HT1080 (cell line): ENCODE data around the gene RGS7BP. TPM values are rescaled to one million over a fixed set of nuclear protein-coding genes. Genes with fewer than 3 reads are reported as not detected.
A peak's percentile ranks its signal among the peaks of the same experiment; 100 is the strongest.
"Not testable (repeated sequence)": the region's sequence is repeated elsewhere in the genome, so short reads cannot be mapped to it uniquely, and the experiment has no call there.

ENCODE experiments used
- DNase-seq: peaks from one replicate; pipeline ENCODE4 v3.0.0-alpha.2; 2015; ENCODE audit warnings: low read depth
- total RNA-seq: library from RNA; depleted of rRNA; stranded (reverse); fragments of >200 nt; shearing (Covaris generic); gene quantifications from 2 replicates; pipeline ENCODE4 v1.2.3, GENCODE V29; 2014

Gene RGS7BP
- total RNA-seq, 1 experiment from 2014 or later: not detected

DNA sequence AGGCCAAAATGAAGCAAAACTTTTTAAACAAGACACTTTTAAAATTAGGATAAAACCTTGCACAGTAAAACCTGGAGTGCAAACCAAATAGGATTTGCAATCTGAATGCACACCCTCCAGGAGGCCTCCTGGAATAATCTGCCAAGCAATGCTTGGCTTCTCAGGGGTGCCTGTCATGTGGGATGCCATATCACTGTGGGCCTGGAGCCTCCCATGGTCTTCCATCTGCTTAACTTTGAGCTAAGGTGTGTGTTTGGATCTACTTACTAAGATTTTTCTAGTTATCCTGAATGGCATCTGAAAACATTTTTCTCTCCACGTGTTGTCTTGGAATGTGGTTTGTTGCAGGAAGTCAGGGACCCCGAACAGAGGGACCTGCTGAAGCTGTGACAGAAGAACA lies 52.1 kb downstream of the RGS7BP start:
- no peak for DNase-seq

DNA sequence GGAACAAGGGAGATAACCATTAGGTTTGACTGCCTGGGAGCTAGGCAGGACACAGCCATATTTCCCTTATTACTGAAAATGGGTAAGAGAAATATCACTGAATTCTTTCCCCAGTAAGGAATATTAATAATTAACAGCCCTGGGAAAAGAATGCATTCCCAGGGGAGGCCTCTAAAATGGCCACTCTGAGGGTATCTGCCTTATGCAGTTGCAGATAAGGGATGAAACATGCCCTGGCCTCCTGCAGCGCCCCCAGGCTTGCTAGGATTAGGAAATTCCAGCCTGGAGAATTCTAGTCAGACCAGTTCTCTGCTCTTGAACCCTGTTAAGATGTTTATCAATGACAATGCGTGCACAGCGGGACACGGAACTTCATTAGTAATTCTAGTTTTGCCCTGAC lies 52.8 kb downstream of the RGS7BP start:
- DNase-seq: not testable (repeated sequence)

DNA sequence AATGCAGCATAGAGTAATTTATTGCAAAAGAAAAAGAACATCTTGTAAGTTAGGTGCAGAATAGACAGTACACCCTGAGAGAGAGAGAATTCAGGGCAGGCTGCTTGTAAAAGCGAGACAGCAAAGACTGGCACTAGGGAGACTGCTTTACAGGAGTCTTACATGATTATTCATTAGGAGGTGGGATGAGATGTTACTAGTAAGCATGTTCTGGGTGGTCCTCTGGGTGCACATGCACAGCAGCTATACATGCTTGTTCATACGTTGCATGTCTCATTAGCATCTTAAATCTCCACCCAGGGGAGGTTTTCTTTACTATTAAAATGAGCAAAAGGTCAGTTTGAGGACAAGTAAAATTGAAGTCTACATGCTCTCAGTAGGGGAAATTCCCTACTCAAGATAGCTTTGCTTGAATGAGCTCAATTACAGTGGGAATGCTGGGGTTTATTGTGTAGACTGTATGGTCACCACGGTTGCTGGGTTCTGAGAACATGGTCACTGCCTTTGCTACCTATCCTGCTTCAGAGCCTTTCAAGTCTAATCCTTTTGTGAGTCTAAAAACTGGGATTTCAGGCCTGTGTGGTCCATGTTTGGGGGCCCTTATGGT lies 60.6 kb downstream of the RGS7BP start:
- DNase-seq: no peak

DNA sequence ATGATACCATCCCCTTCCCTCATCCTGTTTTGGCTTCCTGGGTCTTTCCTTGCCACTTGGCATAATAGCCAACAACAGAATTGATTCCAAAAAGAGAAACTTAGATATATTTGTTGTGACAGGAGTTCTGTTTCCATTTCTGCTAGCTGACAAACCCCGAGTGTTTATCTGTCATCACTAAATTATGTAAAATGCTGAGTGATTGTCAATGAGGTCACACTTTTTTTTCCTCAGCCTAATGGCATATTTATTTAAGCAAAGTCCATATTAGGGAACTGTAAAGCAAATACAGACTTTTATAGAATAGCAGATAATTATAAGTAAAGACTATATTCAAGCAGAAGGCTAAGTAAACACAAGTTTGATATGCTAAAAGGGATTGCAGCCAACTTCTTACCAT lies 64.0 kb downstream of the RGS7BP start:
- no peak for DNase-seq

DNA sequence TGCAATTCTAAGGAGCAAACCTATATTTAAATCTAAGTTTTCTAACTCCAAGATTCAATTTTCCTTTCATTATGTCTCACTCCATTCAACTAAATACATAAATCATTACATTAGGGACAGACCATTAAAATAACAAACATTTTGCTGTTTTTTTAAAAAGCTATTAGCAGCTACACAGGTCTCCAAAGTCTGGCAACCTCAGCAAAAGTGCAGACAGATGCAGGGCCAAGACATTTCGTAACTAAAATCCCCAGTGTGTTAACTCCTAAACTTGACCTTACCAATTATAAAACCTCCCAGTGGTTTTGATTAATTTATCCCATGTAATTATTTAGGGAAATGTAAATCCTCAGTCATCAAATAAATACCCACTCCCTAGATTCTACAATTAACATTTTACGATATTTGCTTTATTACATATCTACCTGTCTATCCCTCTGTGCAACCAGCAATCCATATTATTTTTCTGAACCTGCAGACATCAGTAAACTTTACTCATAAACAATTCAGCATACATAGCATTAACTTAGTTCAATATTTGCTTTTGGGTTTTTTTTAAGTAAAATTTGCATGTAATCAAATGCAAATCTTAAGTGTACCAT lies 64.7 kb downstream of the RGS7BP start:
- DNase-seq: no peak

DNA sequence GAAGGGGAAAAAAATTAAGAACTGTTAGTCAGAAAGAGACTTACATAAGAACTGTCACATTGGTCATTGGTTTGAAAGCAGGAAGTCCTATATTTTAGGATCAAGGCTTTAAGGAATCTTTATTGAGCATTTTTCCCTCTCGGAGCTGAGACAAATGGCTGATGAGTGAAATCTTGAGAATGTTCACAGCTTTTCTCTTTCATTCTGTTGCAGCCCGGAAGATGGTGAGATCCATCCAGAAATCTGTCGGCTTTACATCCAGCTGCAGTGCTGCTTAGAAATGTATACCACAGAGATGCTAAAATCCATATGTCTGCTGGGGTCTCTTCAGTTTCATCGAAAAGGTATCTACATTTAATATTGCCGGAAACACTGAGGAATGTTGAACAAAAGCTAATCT lies 69.7 kb downstream of the RGS7BP start:
- no peak for DNase-seq

DNA sequence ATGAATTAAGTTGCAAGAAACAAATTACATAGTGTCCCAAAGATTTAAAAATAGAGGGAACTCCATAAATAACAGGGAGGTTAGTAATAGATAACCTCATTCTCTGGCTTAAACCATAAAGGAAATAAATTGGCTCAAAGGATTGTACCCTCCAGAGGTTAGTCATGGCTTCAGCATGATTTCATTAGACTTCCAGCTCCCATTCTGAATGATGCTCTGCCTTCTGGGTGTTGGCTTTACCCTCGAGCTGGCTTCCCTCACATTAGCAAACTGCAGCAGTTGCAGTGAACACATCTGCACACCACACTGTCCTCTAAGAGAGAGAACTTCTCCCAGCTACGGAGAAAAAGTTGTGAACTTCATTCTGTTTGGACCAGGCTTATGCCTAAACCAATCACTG lies 70.4 kb downstream of the RGS7BP start:
- DNase-seq: no peak

DNA sequence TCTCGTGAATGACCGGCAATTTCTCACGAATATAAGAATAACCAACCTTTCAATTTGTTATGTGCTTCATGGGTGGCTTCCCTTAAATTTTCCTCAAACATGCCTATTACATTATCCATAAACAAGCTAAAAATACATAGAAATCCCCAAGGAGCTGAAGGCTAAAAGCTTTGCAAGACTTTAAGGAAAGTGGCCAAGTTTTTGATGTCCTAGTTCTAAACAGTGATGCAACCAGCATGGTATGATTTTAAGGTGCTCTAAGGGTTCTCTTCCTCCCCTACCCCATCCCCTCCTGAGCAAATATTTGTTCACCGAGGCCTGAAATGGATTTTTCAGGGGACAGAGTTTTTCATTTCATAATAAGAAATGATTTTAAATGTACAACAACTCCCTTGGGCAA lies 79.8 kb downstream of the RGS7BP start:
- DNase-seq: no peak

DNA sequence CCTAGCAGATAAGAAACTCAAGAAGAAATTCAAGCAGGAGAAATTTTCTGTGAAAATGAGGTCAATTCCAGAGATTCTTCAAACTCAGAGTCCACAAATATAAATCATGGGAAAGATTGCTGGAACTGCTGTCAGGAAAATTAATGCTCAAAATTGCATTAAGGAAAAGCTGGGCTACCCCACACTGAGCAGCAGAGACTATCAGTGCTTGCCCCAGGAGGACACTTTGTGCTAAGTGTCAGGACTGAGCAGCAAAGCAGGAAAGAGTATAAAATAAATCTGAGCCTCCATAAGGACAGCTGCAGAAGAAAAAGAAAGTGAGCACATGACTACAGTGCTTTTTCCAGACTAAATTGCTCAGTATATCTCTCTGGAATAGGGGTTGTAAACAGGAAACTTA lies 81.6 kb downstream of the RGS7BP start:
- DNase-seq: no peak

DNA sequence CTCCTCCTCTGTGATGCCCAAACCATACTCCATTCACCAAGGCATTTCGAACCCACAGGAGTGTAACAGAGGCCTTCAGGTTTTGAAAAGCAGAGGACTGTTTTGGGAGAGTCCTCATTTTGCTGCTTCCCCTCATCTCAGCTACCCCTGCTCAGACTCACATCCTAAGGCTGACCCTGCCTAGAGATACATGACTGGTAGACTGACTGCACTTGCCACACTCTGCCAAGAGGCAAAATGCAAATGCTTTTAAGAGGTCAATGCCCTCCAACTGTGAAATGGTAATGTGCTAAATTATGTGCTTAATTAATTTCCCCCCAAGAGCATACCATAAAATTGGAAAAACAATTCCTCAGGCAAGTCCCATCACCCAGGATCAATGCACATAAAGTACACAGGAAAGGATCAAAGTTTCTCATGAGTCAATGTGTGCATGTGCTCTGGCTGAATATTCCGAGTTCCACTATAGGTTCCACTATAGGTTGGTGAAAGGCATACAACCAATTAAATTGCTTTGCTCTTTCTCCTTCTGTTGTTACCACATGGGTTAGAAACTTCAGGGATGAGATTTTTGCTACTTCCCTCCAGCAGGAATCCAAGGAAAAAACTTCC lies 87.0 kb downstream of the RGS7BP start:
- DNase-seq: no peak

DNA sequence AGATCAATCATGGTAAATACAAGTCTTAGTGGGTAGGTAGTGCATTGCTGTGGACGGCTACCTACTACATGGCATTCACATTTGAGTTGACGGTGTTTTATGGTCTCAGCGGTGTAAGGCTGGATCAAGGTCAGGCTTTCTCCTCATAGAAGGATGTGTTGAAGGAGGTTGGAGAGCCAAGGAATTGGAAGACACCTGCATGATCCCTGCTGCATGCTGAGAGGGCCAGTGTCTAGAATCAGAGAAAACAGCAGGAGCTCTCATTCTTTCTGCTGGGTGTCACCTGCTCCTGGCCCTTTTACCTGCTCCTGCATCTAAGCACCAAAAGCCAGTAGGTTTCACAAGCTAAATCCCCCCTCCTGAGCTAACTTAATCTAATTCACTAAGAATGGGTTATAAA lies 88.2 kb downstream of the RGS7BP start:
- no peak for DNase-seq

DNA sequence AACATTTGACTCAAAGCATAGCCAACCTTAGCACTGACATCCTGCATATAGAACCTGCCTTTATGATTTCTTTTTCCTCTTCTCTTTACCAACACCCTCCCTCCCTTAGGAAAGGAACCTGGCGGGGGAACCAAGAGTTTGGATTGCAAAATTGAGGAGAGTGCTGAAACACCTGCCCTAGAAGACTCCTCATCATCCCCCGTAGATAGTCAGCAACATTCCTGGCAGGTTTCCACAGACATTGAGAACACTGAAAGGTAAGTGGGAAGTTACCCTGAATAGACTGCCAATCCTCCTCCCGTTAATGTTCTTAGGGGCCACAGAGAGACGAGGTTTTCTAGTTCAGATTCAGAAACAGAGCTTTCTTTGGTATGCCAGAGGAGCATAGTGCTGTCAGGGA lies 88.8 kb downstream of the RGS7BP start:
- no peak for DNase-seq

DNA sequence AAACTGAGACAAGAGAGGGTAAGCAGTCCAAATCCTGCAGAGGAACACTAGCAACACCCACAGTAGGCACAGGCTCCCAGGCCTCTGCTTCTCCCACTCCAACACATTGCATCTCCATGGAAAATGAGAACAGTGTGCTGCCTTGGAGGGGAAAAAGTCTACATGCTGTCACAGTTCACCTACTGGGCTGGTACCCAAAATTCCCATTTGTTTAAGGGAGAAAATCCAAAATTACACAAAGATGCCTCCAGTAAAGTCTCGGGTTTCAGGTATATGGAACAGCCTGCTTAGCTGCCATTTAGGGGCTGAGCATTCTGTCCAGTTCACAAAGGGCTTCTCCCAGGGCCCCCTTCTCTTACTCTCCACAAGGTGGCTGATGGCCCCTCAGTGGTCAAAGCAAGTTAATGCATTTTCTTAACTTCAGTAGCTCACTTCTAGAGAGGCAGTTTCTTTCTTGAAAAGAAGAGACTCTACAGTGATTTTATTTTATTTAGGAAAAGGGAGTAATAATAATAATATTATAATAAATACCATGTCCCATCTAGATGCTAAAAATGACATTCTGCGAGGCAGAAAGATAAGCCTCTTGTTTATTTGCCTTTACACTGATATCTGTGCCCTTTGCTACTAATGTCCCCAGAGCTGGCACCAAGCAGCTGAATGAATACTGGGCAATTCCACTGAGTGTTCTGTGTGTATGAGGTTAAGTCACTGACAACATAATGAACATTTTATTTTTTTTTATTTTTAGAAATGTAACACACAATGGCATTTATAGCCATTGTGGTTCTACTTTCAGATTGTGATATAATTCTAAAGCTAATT lies 89.4 kb downstream of the RGS7BP start:
- no peak for DNase-seq

DNA sequence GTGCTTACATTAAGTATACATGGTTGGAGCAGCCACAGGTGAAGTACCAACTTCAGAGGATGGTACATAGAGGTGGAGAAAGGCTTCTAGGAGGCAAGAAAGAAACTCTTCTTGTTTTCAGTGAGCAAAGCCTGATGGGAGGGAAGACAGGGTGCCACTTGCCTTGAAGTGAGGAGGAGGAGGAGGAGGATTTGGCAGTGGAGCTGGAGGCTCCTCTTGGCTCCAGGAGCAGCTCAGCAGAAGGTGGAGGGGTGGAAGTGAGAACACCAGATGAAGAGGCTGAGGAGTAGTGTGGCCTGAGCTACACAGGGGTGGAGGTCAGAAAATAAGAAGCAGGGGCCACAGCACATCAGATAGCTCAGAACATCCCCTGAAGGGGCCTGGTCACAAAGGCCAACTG lies 93.4 kb downstream of the RGS7BP start:
- no peak for DNase-seq

DNA sequence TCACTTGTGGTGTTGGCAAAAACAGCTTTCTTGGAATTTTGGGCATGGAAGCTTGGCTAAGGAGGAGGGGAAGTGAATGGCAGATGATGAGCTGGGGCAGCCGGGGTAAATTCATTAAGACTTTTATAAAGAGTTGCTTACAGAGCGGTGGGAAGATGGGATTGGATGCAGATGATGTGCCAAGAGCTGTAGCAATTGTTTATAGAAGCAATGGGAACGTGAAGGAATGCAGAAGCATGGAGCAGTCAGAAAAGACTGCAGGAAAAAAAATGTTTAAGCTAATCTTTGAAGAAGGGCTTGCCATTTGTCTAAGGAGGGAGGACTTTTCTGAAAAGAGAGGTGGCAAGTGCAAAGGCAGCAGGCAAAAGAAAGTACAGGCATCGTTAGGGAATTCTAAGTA lies 97.9 kb downstream of the RGS7BP start:
- no peak for DNase-seq

DNA sequence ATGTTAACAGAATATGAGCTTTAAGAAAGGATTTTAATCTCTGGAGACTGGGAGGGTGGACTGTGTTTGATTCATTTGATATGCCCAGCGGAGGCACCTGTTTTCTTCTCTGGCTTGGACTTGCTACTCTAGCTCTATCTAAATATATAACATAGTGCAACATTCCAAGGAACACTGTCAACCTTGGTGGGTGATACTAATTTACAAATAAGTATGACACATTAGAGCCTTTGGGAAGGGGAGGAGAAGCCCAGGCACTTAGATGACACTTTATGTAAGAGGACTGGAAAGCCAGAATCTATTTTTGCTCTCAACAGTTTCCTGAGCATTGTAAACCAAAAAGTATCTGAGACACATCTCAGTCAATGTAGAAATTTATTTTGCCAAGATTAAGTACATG lies 101.1 kb downstream of the RGS7BP start:
- no peak for DNase-seq

DNA sequence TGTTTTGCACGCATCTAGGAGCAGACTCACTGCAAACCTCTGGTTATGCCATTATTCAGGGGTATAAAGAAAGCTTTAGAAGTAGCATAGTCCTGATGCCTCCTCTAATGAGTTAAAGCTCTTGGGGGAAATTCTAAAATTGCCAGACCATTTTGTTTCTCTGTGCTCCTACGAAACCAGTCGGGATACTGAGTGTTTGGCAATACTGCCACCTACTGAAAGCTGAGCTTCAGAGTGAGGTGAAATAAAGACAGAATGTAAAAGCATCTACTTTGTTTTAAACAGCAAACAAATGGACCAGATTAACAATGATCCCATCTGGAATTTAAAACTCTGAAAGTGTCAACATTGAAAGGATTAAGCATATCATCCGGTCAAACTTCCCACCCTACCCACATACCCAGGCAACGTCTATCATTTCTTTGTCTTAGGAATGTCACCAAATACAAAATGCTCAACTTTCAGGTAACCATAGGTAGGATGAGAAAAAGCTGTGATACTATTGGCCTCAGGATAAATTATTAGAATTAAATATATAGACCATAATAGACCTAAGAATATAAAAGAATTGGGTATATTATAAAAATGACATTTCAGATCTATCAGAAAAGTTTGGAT lies 106.6 kb downstream of the RGS7BP start:
- DNase-seq: peak; percentile 39

DNA sequence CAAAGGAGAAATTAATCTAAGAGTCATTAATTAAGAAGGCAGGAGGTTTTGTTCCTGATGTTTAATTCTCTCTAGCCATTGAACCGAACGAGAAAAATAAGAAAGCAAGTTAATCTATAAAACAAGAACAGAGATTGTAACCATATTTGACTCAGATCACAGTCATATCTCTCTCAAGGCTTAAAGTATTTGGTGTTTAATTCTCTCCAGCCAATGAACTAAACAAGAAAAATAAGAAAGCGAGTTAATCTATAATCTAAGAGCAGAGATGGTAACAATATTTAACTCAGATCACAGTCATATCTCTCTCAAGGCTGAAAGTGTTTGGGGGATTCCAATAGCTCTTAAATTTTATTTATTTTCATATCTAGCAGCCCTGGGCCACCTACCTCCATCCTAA lies 110.1 kb downstream of the RGS7BP start:
- DNase-seq: no peak

DNA sequence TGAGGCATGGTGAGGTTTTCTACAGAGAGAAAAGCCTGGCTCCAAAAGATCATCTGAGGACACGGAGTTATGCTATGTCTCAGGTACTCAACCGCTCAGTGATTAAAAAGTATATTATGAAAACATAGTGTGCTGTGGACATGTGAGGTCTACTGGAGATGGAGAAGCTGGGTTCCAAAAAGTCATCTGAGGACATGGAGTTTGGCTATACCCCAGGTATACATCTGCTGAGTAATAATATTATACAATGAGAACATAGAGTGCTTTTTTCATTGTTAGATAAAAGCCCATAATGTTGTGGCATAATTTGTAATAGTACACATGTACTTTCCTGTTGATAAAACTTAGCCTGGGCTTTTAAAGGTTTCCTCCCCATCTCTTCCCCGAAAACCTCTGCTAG lies 113.8 kb downstream of the RGS7BP start:
- no peak for DNase-seq

DNA sequence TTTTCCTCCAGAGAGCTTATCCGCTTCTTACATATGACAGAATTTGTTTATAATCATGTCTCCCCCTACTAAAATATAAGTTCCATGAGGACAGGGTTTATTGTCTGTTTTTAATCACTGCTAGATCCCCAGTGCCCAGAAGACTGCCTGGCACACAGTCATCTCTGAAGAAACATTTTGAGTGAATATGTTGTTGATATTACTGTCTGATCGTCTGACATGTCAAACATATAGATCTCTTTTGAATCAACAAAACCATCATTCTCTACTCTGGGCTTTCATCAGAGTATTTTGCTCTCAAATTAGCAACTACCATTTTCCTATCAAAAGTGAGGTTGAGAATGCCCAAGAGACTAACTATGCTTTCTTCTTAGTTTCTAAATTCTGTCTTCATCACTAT lies 117.2 kb downstream of the RGS7BP start:
- no peak for DNase-seq

DNA sequence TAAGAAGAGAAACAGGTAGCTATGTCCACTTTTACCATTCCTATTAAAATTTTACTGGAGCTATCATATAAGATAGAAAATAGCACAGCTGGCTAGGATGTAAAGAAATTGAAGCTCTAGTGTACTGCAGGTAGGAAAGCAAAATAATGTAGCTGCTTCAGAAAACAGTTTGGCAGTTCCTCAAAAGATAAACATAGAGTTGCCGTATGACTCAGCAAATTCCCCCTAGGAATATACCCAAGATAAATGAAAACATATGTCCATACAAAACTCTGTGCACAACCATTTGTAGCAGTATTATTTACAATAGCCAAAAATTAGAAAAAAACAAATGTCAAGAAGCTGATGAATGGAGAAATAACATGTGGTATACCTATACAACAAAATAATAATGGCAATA lies 119.9 kb downstream of the RGS7BP start:
- DNase-seq: no peak

DNA sequence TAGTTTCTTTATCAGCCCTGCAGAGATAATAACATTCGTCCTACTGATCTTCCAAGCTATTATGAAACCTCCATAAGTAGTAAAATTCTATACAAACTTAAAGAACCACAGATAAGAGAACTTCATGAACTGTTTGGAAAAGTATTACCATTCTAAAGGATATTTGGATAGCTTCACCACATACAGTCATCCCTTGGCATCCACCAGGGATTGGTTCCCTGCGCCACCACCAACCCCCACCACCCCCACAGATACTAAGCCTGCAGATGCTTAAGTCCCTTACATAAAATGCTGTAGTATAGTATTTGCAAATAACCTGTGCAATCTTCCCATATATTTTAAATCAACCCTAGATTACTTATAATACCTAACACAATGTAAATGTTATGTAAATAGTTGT lies 123.1 kb downstream of the RGS7BP start:
- no peak for DNase-seq
